BLaER1 (cell line): Measurements from ENCODE around the gene MTPN.

Source experiments
- H3K27ac ChIP-seq: shearing (Covaris generic); formaldehyde crosslinking; 2 replicates; pipeline ENCODE4 v1.8.1; 2022
- H3K27me3 ChIP-seq: shearing (Covaris generic); formaldehyde crosslinking; 2 replicates; pipeline ENCODE4 v1.8.1; 2022
- H3K36me3 ChIP-seq: shearing (Covaris generic); formaldehyde crosslinking; 2 replicates; pipeline ENCODE4 v1.8.1; 2022
- H3K4me1 ChIP-seq: shearing (Covaris generic); formaldehyde crosslinking; 2 replicates; pipeline ENCODE4 v1.8.1; 2022
- H3K4me2 ChIP-seq: shearing (Covaris generic); formaldehyde crosslinking; 2 replicates; pipeline ENCODE4 v1.8.1; 2022
- H3K4me3 ChIP-seq: shearing (Covaris generic); formaldehyde crosslinking; 2 replicates; pipeline ENCODE4 v1.8.1; 2022
- H3K9ac ChIP-seq: shearing (Covaris generic); formaldehyde crosslinking; 2 replicates; pipeline ENCODE4 v1.8.1; 2022
- H3K9me3 ChIP-seq: shearing (Covaris generic); formaldehyde crosslinking; 2 replicates; pipeline ENCODE4 v1.8.1; 2022
- H4K20me1 ChIP-seq: shearing (Covaris generic); formaldehyde crosslinking; 2 replicates; pipeline ENCODE4 v1.8.1; 2022
- Cebpa-rat ChIP-seq: shearing (Covaris generic); IDR thresholded peaks from 2 replicates; pipeline ENCODE4 v1.8.1; 2022

The MTPN gene

GRCh38 chr7:135933509-135934188 is 43.5 kb downstream of the MTPN start:
- peaks cover 30% of the 10 kb centered on the region for H3K4me1 ChIP-seq
- no peak overlapping the region for H3K27ac ChIP-seq
- H3K27me3 ChIP-seq, result no peaks in the 10 kb centered on the region
- TF ChIP-seq Cebpa-rat, result no peak
- H4K20me1 ChIP-seq, result peaks cover 97% of the 10 kb centered on the region
- no peak overlapping the region for H3K9ac ChIP-seq
- H3K4me3 ChIP-seq, result no peak overlapping the region
- peaks cover 54% of the 10 kb centered on the region for H3K36me3 ChIP-seq
- no peak overlapping the region for H3K4me2 ChIP-seq
- no peaks in the 10 kb centered on the region for H3K9me3 ChIP-seq

- Histone ChIP-seq H3K4me2 (no peak overlapping the region), H3K27ac (no peak overlapping the region), H3K27me3 (no peaks in the 10 kb centered on the region), H4K20me1 (peaks cover 84% of the 10 kb centered on the region), H3K9me3 (no peaks in the 10 kb centered on the region), H3K36me3 (peaks cover 61% of the 10 kb centered on the region), H3K9ac (no peak overlapping the region), H3K4me1 (peaks cover 30% of the 10 kb centered on the region), H3K4me3 (no peak overlapping the region)
- no peak for TF ChIP-seq Cebpa-rat
Observed at GRCh38 chr7:135932131-135932530, 45.0 kb downstream of the MTPN start.

- Histone ChIP-seq H4K20me1 (peaks cover 72% of the 10 kb centered on the region), H3K4me3 (no peak overlapping the region), H3K9me3 (no peaks in the 10 kb centered on the region), H3K27ac (no peak overlapping the region), H3K4me1 (peaks cover 30% of the 10 kb centered on the region), H3K4me2 (peak overlapping the region; percentile 33), H3K9ac (no peak overlapping the region), H3K36me3 (peaks cover 65% of the 10 kb centered on the region), H3K27me3 (no peaks in the 10 kb centered on the region)
- no peak for TF ChIP-seq Cebpa-rat
Observed at GRCh38 chr7:135930565-135931461, 46.3 kb downstream of the MTPN start.

DNA sequence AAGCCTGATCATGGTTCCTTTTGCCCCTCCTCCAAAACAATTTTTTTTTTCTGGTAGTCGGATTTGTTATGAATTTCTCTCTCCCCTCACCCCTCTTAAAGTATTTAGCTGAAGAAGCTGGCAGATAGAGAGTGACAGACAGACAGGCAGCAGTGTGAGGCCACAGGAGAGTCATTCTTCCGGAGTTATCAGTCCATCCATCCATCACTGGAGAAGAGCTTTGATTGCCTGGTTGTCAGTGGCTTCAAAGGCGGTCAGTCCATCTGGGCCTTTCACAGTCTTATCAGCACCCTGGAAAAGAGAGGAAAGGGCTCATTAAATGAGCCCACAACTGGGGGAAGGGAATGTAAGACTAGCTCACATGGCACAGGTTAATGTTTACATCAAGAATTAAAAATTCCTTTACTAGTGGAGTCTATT is 47.4 kb downstream of the MTPN start:
- no peaks in the 10 kb centered on the region for H3K9me3 ChIP-seq
- no peak overlapping the region for H3K4me3 ChIP-seq
- H3K27me3 ChIP-seq, result no peaks in the 10 kb centered on the region
- peak overlapping the region; percentile 33 for H3K4me2 ChIP-seq
- TF ChIP-seq Cebpa-rat, result no peak
- H3K9ac ChIP-seq, result no peak overlapping the region
- no peak overlapping the region for H3K27ac ChIP-seq
- peaks cover 62% of the 10 kb centered on the region for H3K36me3 ChIP-seq
- H4K20me1 ChIP-seq, result peaks cover 61% of the 10 kb centered on the region
- peaks cover 30% of the 10 kb centered on the region for H3K4me1 ChIP-seq

- H3K9me3 ChIP-seq, result no peaks in the 10 kb centered on the region
- H4K20me1 ChIP-seq, result peaks cover 56% of the 10 kb centered on the region
- peak overlapping the region; percentile 33 for H3K4me2 ChIP-seq
- H3K9ac ChIP-seq, result no peak overlapping the region
- H3K4me1 ChIP-seq, result peaks cover 25% of the 10 kb centered on the region
- peaks cover 61% of the 10 kb centered on the region for H3K36me3 ChIP-seq
- TF ChIP-seq Cebpa-rat, result no peak
- no peak overlapping the region for H3K4me3 ChIP-seq
- no peak overlapping the region for H3K27ac ChIP-seq
- H3K27me3 ChIP-seq, result no peaks in the 10 kb centered on the region
Observed at GRCh38 chr7:135929249-135929648, 47.9 kb downstream of the MTPN start.

GRCh38 chr7:135928136-135928535 is 49.0 kb downstream of the MTPN start:
- H3K27ac ChIP-seq, result no peak overlapping the region
- no peaks in the 10 kb centered on the region for H3K27me3 ChIP-seq
- TF ChIP-seq Cebpa-rat, result no peak
- H3K9ac ChIP-seq, result no peak overlapping the region
- H3K4me3 ChIP-seq, result no peak overlapping the region
- peaks cover 61% of the 10 kb centered on the region for H3K36me3 ChIP-seq
- no peak overlapping the region for H3K4me2 ChIP-seq
- no peaks in the 10 kb centered on the region for H3K9me3 ChIP-seq
- H3K4me1 ChIP-seq, result peaks cover 22% of the 10 kb centered on the region
- peaks cover 45% of the 10 kb centered on the region for H4K20me1 ChIP-seq

- Histone ChIP-seq H3K9ac (no peak overlapping the region), H3K9me3 (no peaks in the 10 kb centered on the region), H3K4me3 (no peak overlapping the region), H3K36me3 (peaks cover 51% of the 10 kb centered on the region), H3K27me3 (no peaks in the 10 kb centered on the region), H3K4me2 (no peak overlapping the region), H3K27ac (no peak overlapping the region), H3K4me1 (peaks cover 11% of the 10 kb centered on the region), H4K20me1 (peaks cover 18% of the 10 kb centered on the region)
- TF ChIP-seq Cebpa-rat, result no peak
Observed at GRCh38 chr7:135925210-135925609, 51.9 kb downstream of the MTPN start.

DNA sequence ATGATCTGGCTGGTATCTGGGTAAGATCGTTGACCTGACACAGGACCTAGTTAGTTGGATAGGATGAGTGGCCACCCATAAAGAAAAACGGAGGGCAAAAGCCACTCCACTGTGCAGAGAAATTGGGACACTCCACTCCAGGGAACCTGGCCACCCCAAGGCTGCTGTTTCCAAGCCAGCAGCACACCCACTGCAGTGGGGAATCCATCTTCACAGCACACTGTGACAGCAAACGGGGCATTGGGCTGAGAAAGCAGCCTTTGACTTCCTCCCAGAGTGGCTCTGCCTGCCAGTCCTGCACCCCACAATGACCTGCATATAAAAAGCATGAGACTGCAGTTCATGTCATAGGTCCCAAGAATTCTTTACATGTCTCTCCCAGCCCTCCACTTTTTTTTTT is 52.9 kb downstream of the MTPN start:
- Histone ChIP-seq H3K9me3 (no peaks in the 10 kb centered on the region), H3K4me1 (peaks cover 2% of the 10 kb centered on the region; the same call in 1 of the 2 replicates), H3K27me3 (no peaks in the 10 kb centered on the region), H3K36me3 (peaks cover 43% of the 10 kb centered on the region), H3K4me3 (no peak overlapping the region), H3K9ac (no peak overlapping the region), H3K4me2 (no peak overlapping the region), H3K27ac (no peak overlapping the region), H4K20me1 (peaks cover 9% of the 10 kb centered on the region)
- no peak for TF ChIP-seq Cebpa-rat

DNA sequence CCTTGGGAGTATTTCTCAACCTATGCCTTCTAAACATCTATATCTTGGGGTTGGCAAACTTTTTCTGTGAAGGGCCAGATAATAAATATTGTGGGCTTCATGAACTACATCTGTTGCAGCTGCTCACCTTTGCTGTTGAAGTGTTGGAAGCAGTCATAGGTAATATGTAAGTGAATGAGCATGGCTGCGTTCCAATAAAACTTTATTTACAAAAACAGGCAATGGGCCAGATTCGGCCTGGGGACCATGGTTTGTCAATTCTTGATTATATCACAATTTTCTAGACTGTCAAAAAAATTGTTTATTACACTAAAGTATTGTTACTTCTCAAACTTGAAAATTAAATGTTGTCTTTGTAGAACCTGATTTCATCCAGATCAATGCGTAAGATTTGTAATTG is 54.9 kb downstream of the MTPN start:
- Histone ChIP-seq H3K9ac (no peak overlapping the region), H4K20me1 (no peaks in the 10 kb centered on the region), H3K4me1 (no peaks in the 10 kb centered on the region), H3K36me3 (peaks cover 25% of the 10 kb centered on the region), H3K4me2 (no peak overlapping the region), H3K27me3 (no peaks in the 10 kb centered on the region), H3K4me3 (no peak overlapping the region), H3K27ac (no peak overlapping the region), H3K9me3 (no peaks in the 10 kb centered on the region)
- TF ChIP-seq Cebpa-rat, result no peak

DNA sequence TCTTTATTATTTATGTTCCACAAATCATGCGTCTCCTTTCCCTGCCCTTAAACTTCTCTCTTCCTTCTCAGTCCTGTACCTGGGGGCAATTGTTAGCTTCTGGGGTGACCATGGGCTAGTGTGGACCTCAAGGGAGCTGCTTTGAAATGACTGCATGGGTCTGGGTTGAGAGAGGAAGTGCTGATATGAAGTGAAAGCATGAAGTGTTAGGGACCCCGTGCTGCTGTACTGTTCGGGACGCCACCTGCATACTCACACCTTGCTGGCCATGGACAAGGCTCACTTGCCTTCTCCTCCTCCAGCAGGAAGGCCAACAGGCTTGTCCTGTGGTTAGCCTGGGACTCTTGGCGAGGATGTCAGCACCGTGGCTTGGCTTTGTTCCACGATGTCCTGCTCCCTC is 56.7 kb downstream of the MTPN start:
- no peak overlapping the region for H3K4me3 ChIP-seq

More for the DNA sequence above, 56.7 kb downstream of the MTPN start:
- Histone ChIP-seq H3K36me3 (peaks cover 9% of the 10 kb centered on the region), H3K4me2 (no peak overlapping the region), H3K9me3 (no peaks in the 10 kb centered on the region), H3K27ac (no peak overlapping the region), H4K20me1 (no peaks in the 10 kb centered on the region), H3K4me1 (no peaks in the 10 kb centered on the region), H3K9ac (no peak overlapping the region), H3K27me3 (no peaks in the 10 kb centered on the region)
- TF ChIP-seq Cebpa-rat, result no peak
